ENCODE data around the gene CD81. TPM values are rescaled to one million over a fixed set of nuclear protein-coding genes. Genes with fewer than 3 reads are reported as not detected.

The CD81 gene
- total and polyA plus RNA-seq, 2 experiments from 2014 or later = 212 to 444 TPM

DNA sequence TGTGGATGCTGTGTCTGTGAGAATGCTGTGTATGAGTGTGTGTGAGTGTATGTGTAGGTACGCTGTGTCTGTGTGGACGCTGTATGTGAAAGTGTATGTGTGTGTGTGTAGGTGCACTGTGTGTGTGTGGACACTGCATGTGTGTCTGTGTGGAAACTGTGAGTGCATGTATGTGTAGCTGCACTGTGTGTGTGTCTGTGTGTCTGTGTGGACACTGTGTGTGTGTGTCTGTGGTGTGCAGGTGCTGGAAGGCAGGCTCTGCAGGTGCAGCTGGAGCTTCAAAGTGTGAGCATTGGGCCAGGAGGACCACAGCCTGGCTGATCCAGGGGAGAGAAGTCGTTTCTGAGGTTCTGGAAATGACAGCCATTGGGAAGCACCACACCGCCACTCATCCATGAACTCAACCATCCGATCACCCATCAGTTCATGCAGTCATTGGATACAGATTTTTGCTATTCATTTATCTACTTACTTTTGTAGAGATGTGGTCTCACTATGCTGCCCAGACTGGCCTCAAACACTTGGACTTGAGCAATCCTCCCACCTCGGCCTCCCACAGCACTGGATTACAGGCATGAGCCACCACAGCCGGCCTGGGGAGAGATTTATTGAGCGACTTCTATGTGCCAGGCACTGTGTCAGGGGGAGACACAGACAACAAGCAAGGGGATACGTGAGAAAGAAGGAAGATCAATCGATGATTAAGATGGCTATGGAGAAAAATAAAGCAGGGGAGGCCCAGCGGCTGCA, 57.6 kb downstream of the CD81 start:
- H3K36me3 ChIP-seq = no peaks in the 10 kb centered on the region
- peaks cover 42% of the 10 kb centered on the region for H3K27me3 ChIP-seq
- H3K27ac ChIP-seq = no peak overlapping the region
- TF ChIP-seq, protein P1, sequence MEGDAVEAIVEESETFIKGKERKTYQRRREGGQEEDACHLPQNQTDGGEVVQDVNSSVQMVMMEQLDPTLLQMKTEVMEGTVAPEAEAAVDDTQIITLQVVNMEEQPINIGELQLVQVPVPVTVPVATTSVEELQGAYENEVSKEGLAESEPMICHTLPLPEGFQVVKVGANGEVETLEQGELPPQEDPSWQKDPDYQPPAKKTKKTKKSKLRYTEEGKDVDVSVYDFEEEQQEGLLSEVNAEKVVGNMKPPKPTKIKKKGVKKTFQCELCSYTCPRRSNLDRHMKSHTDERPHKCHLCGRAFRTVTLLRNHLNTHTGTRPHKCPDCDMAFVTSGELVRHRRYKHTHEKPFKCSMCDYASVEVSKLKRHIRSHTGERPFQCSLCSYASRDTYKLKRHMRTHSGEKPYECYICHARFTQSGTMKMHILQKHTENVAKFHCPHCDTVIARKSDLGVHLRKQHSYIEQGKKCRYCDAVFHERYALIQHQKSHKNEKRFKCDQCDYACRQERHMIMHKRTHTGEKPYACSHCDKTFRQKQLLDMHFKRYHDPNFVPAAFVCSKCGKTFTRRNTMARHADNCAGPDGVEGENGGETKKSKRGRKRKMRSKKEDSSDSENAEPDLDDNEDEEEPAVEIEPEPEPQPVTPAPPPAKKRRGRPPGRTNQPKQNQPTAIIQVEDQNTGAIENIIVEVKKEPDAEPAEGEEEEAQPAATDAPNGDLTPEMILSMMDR (IDR thresholded peaks at IDR 0.05; ENCODE audit: low read depth, low read length) = no peak
- DNase-seq (ENCODE audit: low read depth in 1 of 2, low spot score in 1 of 2) = no peak
- no peaks in the 10 kb centered on the region for H3K4me1 ChIP-seq (ENCODE audit: low read depth)
- no peaks in the 10 kb centered on the region for H3K9me3 ChIP-seq (ENCODE audit: low read depth)
- H3K4me3 ChIP-seq = no peak overlapping the region

- DNase-seq (ENCODE audit: low read depth in 1 of 2, low spot score in 1 of 2) = no peak
- Histone ChIP-seq H3K4me1 (ENCODE audit: low read depth) (no peaks in the 10 kb centered on the region), H3K27me3 (peaks cover 49% of the 10 kb centered on the region), H3K36me3 (no peaks in the 10 kb centered on the region), H3K9me3 (ENCODE audit: low read depth) (no peaks in the 10 kb centered on the region), H3K4me3 (no peak overlapping the region), H3K27ac (no peak overlapping the region)
- TF ChIP-seq, protein P1 (IDR thresholded peaks at IDR 0.05; ENCODE audit: low read depth, low read length) = no peak
Observed at GRCh38 chr11:2435288-2436012, 58.3 kb downstream of the CD81 start.

- H3K4me1 ChIP-seq (ENCODE audit: low read depth) = no peaks in the 10 kb centered on the region
Observed at GRCh38 chr11:2436013-2436520, 59.0 kb downstream of the CD81 start.

GRCh38 chr11:2436521-2437031, 59.5 kb downstream of the CD81 start:
- Histone ChIP-seq H3K27me3 (peaks cover 60% of the 10 kb centered on the region), H3K4me3 (no peak overlapping the region), H3K4me1 (ENCODE audit: low read depth) (no peaks in the 10 kb centered on the region), H3K27ac (no peak overlapping the region), H3K9me3 (ENCODE audit: low read depth) (no peaks in the 10 kb centered on the region), H3K36me3 (no peaks in the 10 kb centered on the region)
- TF ChIP-seq, protein P1 (IDR thresholded peaks at IDR 0.05; ENCODE audit: low read depth, low read length) = no peak
- no peak for DNase-seq (ENCODE audit: low read depth in 1 of 2, low spot score in 1 of 2)

More at GRCh38 chr11:2436013-2436520, 59.0 kb downstream of the CD81 start:
- Histone ChIP-seq H3K36me3 (no peaks in the 10 kb centered on the region), H3K9me3 (ENCODE audit: low read depth) (no peaks in the 10 kb centered on the region), H3K27me3 (peaks cover 55% of the 10 kb centered on the region), H3K27ac (no peak overlapping the region), H3K4me3 (no peak overlapping the region)
- TF ChIP-seq, protein P1 (IDR thresholded peaks at IDR 0.05; ENCODE audit: low read depth, low read length) = no peak
- no peak for DNase-seq (ENCODE audit: low read depth in 1 of 2, low spot score in 1 of 2)

DNA sequence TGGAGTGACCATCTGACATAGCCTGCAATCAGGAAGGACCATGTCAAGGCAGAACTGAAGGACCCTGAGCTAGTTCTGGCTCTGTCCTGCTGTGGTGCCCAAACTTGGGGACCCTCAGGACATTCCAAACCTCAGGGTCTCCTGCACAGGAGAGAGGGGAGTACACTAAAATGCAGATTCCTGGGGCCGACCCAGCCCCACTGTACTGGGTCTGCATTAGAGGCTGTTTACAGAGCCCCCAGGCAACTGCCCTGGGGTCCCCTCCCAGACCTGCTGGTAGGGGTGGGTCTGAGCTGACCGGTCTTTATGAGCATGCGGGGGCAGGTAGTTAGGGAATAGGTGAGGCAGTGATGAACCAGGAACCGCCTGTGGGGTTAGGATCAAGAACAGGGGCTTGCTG, 60.4 kb downstream of the CD81 start:
- H3K36me3 ChIP-seq = no peaks in the 10 kb centered on the region
- peaks cover 70% of the 10 kb centered on the region for H3K27me3 ChIP-seq
- TF ChIP-seq, protein P1 (IDR thresholded peaks at IDR 0.05; ENCODE audit: low read depth, low read length) = no peak

More for the DNA sequence above, 60.4 kb downstream of the CD81 start:
- Histone ChIP-seq H3K9me3 (ENCODE audit: low read depth) (no peaks in the 10 kb centered on the region), H3K27ac (no peak overlapping the region), H3K4me3 (no peak overlapping the region), H3K4me1 (ENCODE audit: low read depth) (no peaks in the 10 kb centered on the region)
- no peak for DNase-seq (ENCODE audit: low read depth in 1 of 2, low spot score in 1 of 2)

All from cardiac muscle cell (in vitro differentiated cells and primary cell).